ENCODE data around the gene SNRNP25.
"Not testable (repeated sequence)": the region's sequence is repeated elsewhere in the genome, so short reads cannot be mapped to it uniquely, and the experiment has no call there.

The SNRNP25 gene

DNA sequence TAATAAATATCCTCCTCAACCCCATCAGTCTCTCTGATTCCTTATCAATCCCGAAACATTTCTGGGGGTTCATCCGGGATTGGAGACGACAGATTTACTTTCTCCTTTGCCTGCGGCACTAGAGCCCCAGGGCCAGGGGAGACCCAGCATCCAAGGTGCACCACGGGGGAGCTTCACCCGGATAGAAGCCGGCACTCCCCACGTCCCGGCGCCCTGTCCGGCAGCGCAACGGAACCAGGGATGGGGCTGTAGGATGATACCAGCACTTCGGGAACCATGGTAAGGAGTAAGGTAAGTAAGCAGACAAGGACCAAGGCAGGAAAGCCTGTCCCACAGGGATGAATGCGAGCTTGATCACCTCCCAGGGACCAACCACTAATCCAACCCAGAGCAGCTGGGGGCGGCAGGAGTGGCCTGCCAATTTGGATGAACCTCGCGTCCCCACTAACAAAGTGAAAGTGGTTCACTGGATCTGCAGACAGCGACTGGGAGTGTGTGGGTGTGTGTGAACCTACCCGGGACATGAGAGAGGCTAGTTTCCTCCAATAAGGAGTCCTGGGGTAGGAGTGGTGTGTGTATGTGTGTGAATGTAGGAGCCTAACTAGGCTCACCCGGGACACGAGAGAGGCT is 12.1 kb upstream of the SNRNP25 start:
- Histone ChIP-seq H3K4me3 (no peak overlapping the region), H3K9me3 (peaks cover 5% of the 10 kb centered on the region), H3K27me3 (no peaks in the 10 kb centered on the region), H3K4me1 (peaks cover 73% of the 10 kb centered on the region), H3K4me2 (no peak overlapping the region), H3K27ac (no peak overlapping the region), H4K20me1 (peaks cover 15% of the 10 kb centered on the region), H3K36me3 (peaks cover 76% of the 10 kb centered on the region), H3K9ac (no peak overlapping the region)
- TF ChIP-seq Cebpa-rat (IDR thresholded peaks at IDR 0.05): no peak

- peaks cover 5% of the 10 kb centered on the region for H3K9me3 ChIP-seq
- no peak overlapping the region for H3K4me3 ChIP-seq
- no peak overlapping the region for H3K27ac ChIP-seq
- peaks cover 68% of the 10 kb centered on the region for H3K4me1 ChIP-seq
- TF ChIP-seq Cebpa-rat (IDR thresholded peaks at IDR 0.05): no peak
- H4K20me1 ChIP-seq: peaks cover 15% of the 10 kb centered on the region
- no peaks in the 10 kb centered on the region for H3K27me3 ChIP-seq
- H3K36me3 ChIP-seq: peaks cover 81% of the 10 kb centered on the region
- H3K9ac ChIP-seq: no peak overlapping the region
- peak overlapping the region; percentile 41 for H3K4me2 ChIP-seq
Observed at GRCh38 chr16:42069-42457, 11.6 kb upstream of the SNRNP25 start.

DNA sequence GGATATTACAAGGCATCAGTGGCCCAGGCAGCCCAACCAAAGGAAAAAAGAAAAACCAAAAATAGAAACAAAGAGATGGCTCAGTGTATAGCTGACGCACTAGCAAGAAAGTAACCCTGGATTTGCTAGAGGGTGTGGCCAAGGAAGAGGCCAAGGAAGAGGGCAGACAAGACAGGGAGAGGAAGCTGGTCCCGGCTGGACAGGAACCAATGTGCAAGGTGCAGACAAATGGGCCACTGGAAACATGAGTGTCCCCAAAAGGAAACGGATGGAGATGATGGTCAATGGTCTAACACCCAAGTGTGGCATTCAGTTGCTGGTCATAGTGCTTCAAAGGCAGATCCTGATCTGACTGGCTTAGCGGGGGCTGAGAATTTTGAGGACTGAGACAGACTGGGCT is 10.9 kb upstream of the SNRNP25 start:
- H3K4me2 ChIP-seq: peak overlapping the region; percentile 41
- H3K9ac ChIP-seq: no peak overlapping the region
- TF ChIP-seq Cebpa-rat (IDR thresholded peaks at IDR 0.05): no peak
- H3K4me3 ChIP-seq: no peak overlapping the region
- H4K20me1 ChIP-seq: peaks cover 15% of the 10 kb centered on the region
- H3K27me3 ChIP-seq: no peaks in the 10 kb centered on the region
- H3K27ac ChIP-seq: no peak overlapping the region
- peaks cover 62% of the 10 kb centered on the region for H3K4me1 ChIP-seq
- peaks cover 5% of the 10 kb centered on the region for H3K9me3 ChIP-seq
- peaks cover 87% of the 10 kb centered on the region for H3K36me3 ChIP-seq

DNA sequence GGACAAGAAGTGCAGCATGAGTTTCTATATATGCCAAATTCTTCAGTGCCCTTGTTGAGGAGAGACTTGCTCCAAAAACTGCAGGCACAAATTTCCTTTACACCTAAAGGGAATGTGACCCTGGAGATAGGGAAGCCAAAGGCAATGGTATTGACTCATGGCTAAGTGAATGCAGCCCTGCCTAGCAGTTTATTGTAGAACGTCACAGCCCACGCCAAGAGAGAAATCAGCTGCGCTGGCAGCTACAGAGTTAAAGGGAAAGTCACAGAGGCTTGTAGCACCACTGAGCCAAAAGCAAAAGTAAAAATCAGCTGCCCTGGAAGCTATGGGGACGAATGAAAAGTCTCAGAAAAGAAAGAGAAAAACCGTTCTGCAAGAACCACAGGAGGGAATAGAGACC is 10.3 kb upstream of the SNRNP25 start:
- Histone ChIP-seq H3K27ac (no peak overlapping the region), H3K4me3 (no peak overlapping the region), H3K4me2 (no peak overlapping the region), H3K27me3 (no peaks in the 10 kb centered on the region), H3K9me3 (peaks cover 5% of the 10 kb centered on the region), H3K36me3 (peaks cover 87% of the 10 kb centered on the region), H3K4me1 (peaks cover 56% of the 10 kb centered on the region), H4K20me1 (peaks cover 15% of the 10 kb centered on the region), H3K9ac (no peak overlapping the region)
- TF ChIP-seq Cebpa-rat (IDR thresholded peaks at IDR 0.05): no peak

- no peak for TF ChIP-seq Cebpa-rat (IDR thresholded peaks at IDR 0.05)
- Histone ChIP-seq H3K4me1 (peaks cover 42% of the 10 kb centered on the region), H3K4me2 (peak overlapping the region; percentile 29), H3K4me3 (no peak overlapping the region), H3K27ac (no peak overlapping the region), H4K20me1 (peaks cover 23% of the 10 kb centered on the region), H3K36me3 (peaks cover 93% of the 10 kb centered on the region), H3K9ac (no peak overlapping the region), H3K27me3 (no peaks in the 10 kb centered on the region), H3K9me3 (peaks cover 5% of the 10 kb centered on the region)
Observed at GRCh38 chr16:44655-45054, 9.0 kb upstream of the SNRNP25 start.

DNA sequence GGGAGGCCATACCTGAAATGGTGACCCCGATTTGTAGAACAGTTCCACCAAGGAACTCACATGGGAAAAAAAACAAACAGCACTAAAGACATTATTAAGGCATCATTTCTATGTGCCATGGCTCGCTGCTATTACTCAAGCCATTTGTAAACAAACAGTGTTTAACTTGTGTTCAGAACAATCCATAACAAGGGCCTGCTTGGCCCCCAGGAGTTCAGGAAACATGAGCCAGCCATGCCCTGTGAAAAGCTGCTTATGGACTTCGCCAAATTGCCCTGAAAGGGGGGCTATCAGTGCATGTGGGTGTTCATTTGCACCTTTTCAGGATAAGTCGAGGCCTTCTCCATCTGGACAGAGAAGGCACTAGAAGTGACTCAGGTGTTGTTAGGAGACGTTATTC is 8.2 kb upstream of the SNRNP25 start:
- peaks cover 5% of the 10 kb centered on the region for H3K9me3 ChIP-seq
- H3K9ac ChIP-seq: no peak overlapping the region
- H3K36me3 ChIP-seq: peaks cover 98% of the 10 kb centered on the region
- no peak overlapping the region for H3K27ac ChIP-seq
- peaks cover 26% of the 10 kb centered on the region for H4K20me1 ChIP-seq
- H3K4me1 ChIP-seq: peaks cover 38% of the 10 kb centered on the region
- H3K27me3 ChIP-seq: no peaks in the 10 kb centered on the region
- no peak for TF ChIP-seq Cebpa-rat (IDR thresholded peaks at IDR 0.05)
- no peak overlapping the region for H3K4me2 ChIP-seq
- no peak overlapping the region for H3K4me3 ChIP-seq

DNA sequence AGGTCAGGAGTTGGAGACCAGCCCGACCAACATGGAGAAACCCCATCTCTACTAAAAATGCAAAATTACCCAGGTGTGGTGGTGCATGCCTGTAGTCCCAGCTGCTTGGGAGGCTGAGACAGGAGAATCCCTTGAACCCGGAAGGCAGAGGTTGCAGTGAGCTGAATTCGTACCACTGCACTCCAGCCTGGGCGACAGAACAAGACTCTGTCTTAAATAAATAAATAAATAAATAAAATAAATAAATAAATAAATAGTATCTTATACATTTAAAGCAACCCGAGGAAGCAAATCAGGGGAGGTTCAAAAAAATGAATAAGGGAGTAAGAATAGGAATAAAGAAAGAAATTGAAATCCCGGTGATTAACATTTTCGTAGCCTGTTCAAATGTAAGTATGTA is 7.1 kb upstream of the SNRNP25 start:
- not testable (repeated sequence) for H3K27ac ChIP-seq, H3K27me3 ChIP-seq, H3K9ac ChIP-seq, H3K9me3 ChIP-seq, H3K4me3 ChIP-seq, H3K4me2 ChIP-seq
- Histone ChIP-seq H3K4me1 (peaks cover 49% of the 10 kb centered on the region), H3K36me3 (peaks cover 98% of the 10 kb centered on the region), H4K20me1 (peaks cover 37% of the 10 kb centered on the region)

GRCh38 chr16:47234-47633 is 6.4 kb upstream of the SNRNP25 start:
- Histone ChIP-seq H3K27ac (no peak overlapping the region), H3K4me2 (no peak overlapping the region), H3K27me3 (no peaks in the 10 kb centered on the region), H3K4me1 (peaks cover 52% of the 10 kb centered on the region), H4K20me1 (peaks cover 44% of the 10 kb centered on the region), H3K4me3 (no peak overlapping the region), H3K9ac (no peak overlapping the region), H3K36me3 (peaks cover 91% of the 10 kb centered on the region), H3K9me3 (peaks cover under 1% of the 10 kb centered on the region)
- TF ChIP-seq Cebpa-rat (IDR thresholded peaks at IDR 0.05): no peak

DNA sequence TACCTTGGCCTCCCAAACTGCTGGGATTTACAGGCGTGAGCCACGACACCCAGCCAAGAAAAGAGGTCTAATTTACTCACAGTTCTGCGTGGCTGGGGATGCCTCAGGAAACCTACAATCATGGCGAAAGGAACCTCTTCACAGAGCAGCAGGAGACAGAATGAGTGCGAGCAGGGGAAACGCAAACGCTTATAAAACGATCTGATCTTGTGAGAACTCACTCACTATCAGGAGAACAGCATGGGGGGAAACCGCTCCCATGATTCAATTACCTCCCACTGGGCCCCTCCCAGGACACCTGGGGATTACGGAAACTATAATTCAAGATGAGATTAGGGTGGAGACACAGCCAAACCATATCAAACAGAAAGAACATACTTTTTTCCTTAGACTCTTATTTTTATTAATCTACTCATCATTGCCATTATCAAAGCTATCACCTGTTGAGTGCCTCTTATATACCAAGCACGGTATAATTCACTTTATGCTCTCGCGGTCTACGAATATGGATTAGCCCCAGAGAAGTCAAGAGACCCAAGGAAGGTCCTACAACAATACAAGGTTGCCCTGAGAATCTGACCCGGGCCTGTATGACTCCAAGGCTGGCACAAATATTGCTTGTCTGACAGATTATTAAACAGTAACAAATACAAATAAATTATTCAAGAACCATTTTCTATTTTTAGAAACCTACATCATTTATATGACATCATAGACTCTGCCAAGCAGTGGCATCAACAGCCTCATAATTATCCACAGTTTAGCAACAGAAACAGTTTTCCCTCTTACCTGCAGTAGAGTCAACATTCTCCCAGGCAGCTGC is 2.6 kb upstream of the SNRNP25 start:
- Histone ChIP-seq H3K27me3 (no peaks in the 10 kb centered on the region), H3K4me2 (peak overlapping the region; percentile 81), H4K20me1 (peaks cover 43% of the 10 kb centered on the region), H3K4me3 (0 out of 2 replicates have a peak overlapping the region, but pooled peaks have one; percentile 84), H3K9me3 (no peaks in the 10 kb centered on the region), H3K9ac (no peak overlapping the region), H3K36me3 (peaks cover 65% of the 10 kb centered on the region), H3K4me1 (peaks cover 42% of the 10 kb centered on the region), H3K27ac (no peak overlapping the region)
- no peak for TF ChIP-seq Cebpa-rat (IDR thresholded peaks at IDR 0.05)

GRCh38 chr16:54237-54581 is 581 bp downstream of the SNRNP25 start:
- no peak for TF ChIP-seq Cebpa-rat (IDR thresholded peaks at IDR 0.05)
- Histone ChIP-seq H3K9ac (peak overlapping the region; percentile 86), H3K36me3 (peaks cover 67% of the 10 kb centered on the region)

More at GRCh38 chr16:54237-54581, 581 bp downstream of the SNRNP25 start:
- H3K4me1 ChIP-seq: peaks cover 42% of the 10 kb centered on the region
- peaks cover 36% of the 10 kb centered on the region for H4K20me1 ChIP-seq
- H3K27me3 ChIP-seq: no peaks in the 10 kb centered on the region
- peak overlapping the region; percentile 84 for H3K4me3 ChIP-seq
- peak overlapping the region; percentile 71 for H3K27ac ChIP-seq
- no peaks in the 10 kb centered on the region for H3K9me3 ChIP-seq
- peak overlapping the region; percentile 94 for H3K4me2 ChIP-seq
